Lung microvascular endothelial cell (primary cell): ENCODE data around the gene UNK. TPM values are rescaled to one million over a fixed set of nuclear protein-coding genes. Genes with fewer than 3 reads are reported as not detected.

ENCODE experiments used
- DNase-seq, 2 donors: peaks; one replicate each; pipeline versions ENCODE4 v3.0.0 to v3.0.0-alpha.2; 2010; ENCODE audit warnings: low read depth in 2 of 2
- total RNA-seq: library from RNA; depleted of rRNA; stranded (reverse); fragments of >200 nt; gene quantifications from 2 replicates; pipeline ENCODE4 v1.2.1, GENCODE V29; 2014

The UNK gene, protein sequence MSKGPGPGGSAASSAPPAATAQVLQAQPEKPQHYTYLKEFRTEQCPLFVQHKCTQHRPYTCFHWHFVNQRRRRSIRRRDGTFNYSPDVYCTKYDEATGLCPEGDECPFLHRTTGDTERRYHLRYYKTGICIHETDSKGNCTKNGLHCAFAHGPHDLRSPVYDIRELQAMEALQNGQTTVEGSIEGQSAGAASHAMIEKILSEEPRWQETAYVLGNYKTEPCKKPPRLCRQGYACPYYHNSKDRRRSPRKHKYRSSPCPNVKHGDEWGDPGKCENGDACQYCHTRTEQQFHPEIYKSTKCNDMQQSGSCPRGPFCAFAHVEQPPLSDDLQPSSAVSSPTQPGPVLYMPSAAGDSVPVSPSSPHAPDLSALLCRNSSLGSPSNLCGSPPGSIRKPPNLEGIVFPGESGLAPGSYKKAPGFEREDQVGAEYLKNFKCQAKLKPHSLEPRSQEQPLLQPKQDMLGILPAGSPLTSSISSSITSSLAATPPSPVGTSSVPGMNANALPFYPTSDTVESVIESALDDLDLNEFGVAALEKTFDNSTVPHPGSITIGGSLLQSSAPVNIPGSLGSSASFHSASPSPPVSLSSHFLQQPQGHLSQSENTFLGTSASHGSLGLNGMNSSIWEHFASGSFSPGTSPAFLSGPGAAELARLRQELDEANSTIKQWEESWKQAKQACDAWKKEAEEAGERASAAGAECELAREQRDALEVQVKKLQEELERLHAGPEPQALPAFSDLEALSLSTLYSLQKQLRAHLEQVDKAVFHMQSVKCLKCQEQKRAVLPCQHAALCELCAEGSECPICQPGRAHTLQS
- 5.2 and 9.1 TPM in 2 replicates for total RNA-seq

- DNase-seq = peak; percentile 100
Observed at GRCh38 chr17:75784473-75785015, at the start of gene UNK. TSS of gene UNK (plus strand) at chr17:75784806. CDS start at chr17:75784881, 75 bp downstream.

DNA sequence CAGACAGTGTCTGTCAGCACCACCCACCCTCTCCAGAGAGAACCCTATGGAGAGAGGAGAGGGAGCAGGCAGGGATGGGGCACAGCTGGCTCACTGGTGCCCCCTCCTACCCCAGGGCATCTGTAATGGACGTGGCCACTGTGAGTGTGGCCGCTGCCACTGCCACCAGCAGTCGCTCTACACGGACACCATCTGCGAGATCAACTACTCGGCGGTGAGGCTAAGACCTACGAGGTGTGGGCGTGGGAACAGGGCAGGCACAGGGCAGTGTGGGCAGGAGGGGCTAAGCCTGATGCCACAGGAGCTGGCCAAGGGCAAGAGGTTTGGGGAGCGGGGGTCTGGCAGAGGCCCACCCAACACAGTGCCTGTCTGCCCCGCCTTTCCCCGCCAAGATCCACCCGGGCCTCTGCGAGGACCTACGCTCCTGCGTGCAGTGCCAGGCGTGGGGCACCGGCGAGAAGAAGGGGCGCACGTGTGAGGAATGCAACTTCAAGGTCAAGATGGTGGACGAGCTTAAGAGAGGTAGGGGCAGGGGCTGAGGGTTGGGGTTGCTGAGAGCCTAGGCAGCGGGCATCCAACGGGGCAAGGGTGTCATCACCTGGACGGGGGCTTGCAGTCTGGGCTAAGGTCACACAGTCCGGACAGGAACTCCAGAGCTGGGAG, 48.3 kb upstream of the UNK start:
- DNase-seq = no peak

GRCh38 chr17:75737133-75737962, 47.3 kb upstream of the UNK start:
- no peak for DNase-seq

DNA sequence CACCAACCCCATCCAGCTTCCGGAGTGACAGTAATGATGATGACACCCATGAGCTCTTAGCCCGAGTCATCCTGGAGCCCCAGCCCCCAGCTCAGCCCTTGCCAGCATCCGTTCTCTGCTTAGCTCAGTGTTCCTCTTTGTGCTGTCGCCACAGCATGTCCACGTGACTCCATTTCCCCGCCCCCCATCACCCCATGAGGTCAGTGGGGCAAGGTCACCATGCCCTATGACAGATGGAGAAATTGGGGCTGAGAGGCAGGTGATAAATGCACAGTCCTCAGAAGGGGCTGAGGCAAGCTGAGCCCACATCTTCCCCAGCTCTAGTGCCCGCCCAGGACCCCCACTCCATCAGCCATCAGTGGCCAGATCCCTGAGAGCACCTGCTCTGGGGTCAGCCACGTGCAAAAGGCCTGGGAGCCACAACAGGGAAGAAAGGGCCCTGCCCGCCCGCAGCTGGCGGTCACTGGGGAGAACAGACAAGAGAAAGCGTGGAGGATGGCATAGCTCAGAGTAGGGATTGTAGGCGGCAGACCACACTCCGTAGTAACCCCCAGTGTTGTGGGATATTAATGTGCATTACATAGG, 46.3 kb upstream of the UNK start:
- peak in 1 of 2 donors; percentile 40 for DNase-seq

GRCh38 chr17:75739174-75739573, 45.4 kb upstream of the UNK start:
- no peak for DNase-seq

DNA sequence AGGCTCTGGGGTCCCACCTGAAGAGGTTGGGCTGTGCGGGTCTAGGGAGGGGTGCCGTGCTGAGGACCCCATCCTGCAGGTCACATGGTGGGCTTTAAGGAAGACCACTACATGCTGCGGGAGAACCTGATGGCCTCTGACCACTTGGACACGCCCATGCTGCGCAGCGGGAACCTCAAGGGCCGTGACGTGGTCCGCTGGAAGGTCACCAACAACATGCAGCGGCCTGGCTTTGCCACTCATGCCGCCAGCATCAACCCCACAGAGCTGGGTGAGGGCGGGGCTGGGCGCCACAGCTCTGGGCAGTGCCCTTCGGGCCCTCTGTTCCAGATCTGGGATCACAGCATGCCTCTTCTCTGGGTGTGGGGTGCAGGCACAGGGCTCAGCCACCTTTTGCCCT, 44.8 kb upstream of the UNK start:
- no peak for DNase-seq

GRCh38 chr17:75740215-75740614, 44.4 kb upstream of the UNK start:
- no peak for DNase-seq

DNA sequence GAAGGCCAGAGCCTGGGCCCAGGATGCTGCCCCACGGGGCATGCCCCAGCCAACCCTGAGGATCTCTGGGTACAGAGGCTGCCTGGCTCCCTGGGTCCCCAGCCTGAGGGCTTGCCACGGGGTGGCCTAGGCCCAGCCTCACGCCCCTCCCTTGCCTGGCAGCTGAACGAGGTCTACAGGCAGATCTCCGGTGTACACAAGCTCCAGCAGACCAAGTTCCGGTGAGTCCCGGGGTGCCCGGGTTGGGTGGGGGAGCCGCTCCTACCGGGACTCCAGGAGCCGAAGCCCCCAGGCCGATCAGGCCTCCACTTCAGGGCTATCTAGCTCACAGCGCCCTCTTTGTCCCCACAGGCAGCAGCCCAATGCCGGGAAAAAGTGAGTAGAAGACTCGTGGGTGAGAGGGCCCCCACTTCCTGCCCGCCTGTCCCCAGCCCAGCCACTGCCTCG, 44.0 kb upstream of the UNK start:
- no peak for DNase-seq

- no peak for DNase-seq
Observed at GRCh38 chr17:75742337-75742736, 42.3 kb upstream of the UNK start.

GRCh38 chr17:75743625-75744206, 40.9 kb upstream of the UNK start:
- no peak for DNase-seq

DNA sequence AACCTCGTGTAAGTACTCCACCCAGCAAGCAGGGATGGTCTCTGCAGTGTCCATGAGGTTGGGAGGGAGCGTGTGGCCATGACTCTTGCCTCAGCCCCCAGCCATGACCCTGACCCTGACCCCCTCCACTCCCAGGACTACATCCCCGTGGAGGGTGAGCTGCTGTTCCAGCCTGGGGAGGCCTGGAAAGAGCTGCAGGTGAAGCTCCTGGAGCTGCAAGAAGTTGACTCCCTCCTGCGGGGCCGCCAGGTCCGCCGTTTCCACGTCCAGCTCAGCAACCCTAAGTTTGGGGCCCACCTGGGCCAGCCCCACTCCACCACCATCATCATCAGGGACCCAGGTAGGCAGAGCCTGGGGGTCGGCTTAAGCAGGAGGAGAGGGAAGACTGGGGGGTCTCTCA, 35.9 kb upstream of the UNK start:
- no peak for DNase-seq

DNA sequence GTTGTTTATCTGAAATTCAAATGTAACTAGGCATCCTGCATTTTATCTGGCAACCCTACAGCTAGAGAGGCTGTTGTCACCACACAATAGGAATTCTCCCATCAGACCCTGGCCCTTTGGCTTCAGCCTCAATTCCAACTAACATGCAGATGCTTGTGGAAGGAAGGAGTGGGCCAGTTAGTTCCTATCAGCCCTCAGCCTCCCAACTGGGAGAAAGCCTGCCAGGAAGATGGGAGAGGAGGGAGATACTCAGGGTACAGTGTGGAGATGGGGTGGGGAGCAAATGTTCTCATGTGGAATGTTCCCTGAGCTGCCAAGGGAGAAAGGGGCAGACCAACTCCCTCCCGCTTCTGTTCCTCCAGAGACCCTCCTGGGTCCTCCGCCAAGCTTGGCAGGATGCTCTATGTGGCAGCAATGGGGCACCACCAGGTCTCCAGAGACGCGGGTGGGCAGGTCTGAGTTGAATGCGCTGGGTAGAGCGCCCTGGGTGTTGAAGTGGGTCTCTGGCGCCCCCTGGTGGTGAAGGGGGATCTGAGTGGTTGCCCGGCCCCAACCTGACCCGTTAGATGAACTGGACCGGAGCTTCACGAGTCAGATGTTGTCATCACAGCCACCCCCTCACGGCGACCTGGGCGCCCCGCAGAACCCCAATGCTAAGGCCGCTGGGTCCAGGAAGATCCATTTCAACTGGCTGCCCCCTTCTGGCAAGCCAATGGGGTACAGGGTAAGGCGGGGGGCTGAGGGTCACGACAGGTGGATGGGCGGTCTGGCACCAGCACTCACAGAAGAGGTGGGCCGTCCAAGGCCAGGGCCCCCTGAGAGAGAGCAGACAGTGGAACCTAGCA, 34.8 kb upstream of the UNK start:
- peak; percentile 76 to 82 for DNase-seq

DNA sequence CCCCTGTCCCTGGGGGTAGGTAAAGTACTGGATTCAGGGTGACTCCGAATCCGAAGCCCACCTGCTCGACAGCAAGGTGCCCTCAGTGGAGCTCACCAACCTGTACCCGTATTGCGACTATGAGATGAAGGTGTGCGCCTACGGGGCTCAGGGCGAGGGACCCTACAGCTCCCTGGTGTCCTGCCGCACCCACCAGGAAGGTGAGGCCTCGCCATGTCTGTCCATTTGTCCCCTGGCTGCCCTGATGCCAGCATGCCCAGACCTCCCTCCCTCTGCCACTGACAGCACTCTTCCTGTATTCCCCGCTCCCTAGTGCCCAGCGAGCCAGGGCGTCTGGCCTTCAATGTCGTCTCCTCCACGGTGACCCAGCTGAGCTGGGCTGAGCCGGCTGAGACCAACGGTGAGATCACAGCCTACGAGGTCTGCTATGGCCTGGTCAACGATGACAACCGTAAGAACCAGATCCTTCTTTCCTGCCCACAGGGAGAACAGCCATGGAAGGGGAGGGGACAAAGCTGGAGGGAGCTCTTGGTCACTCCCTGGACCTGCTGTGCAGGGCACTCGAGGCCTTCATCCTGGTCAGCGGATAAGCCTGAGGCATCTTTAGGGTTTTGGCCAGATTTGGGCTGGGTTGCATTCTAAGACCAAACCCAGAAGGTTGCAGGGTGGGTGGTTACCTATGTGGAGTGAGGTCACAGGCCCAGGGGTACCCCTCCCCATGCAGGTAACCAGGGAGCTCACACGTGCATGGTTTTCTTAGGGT, 33.8 kb upstream of the UNK start:
- no peak for DNase-seq

GRCh38 chr17:75751676-75752404, 32.8 kb upstream of the UNK start:
- no peak for DNase-seq

DNA sequence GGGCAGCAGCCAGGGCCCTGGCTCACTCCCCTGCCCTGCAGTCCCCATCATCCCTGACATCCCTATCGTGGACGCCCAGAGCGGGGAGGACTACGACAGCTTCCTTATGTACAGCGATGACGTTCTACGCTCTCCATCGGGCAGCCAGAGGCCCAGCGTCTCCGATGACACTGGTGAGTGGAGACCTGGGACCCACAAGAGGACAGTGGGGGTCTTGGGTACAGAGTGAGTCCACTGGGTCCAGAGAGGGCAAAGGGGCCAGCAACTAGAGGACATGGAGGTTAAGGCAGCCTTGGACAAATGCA, 32.2 kb upstream of the UNK start:
- no peak for DNase-seq

DNA sequence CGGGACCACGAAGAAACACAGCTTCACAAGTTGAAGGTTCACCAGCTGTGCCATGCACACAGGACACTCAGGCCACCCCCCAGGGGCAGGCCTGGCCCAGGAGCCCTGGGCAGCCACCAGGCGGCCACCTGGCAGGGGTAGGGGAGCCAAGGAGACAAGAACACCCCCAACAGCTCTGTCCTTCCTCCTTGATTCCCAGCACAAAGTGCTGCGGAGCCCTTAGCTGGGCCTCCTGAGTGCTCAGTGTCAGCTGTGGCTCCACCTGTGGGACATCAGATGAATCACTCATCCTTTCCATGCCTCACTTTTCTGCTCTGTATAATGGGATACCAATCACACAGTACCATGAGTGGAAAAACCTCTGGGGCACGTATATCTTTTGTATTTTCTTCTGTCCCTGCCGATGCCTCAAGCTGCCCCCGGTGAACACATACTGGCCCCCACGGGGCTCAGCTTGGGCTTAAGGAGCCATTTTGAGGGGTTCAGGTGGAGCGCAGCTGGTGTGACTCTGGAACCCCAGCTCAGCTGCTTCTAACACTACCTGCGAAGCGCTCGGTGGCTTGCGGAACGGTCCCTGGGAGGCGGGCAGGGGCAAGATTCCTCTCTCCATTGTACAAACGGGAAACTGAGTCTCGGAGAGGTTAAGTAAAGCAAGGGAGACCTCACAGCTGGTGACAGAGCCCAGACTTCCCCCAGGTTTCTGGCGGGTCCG, 31.6 kb upstream of the UNK start:
- DNase-seq = no peak
